ENCODE results near the gene SLAMF8. TPM values are rescaled to one million over a fixed set of nuclear protein-coding genes. Genes with fewer than 3 reads are reported as not detected.
A peak's percentile ranks its signal among the peaks of the same experiment; 100 is the strongest.

The SLAMF8 gene
- total RNA-seq, 1 donor from 2014 or later = not detected

GRCh38 chr1:159854116-159854692, 27.5 kb downstream of the SLAMF8 start:
- TF ChIP-seq, protein P1, sequence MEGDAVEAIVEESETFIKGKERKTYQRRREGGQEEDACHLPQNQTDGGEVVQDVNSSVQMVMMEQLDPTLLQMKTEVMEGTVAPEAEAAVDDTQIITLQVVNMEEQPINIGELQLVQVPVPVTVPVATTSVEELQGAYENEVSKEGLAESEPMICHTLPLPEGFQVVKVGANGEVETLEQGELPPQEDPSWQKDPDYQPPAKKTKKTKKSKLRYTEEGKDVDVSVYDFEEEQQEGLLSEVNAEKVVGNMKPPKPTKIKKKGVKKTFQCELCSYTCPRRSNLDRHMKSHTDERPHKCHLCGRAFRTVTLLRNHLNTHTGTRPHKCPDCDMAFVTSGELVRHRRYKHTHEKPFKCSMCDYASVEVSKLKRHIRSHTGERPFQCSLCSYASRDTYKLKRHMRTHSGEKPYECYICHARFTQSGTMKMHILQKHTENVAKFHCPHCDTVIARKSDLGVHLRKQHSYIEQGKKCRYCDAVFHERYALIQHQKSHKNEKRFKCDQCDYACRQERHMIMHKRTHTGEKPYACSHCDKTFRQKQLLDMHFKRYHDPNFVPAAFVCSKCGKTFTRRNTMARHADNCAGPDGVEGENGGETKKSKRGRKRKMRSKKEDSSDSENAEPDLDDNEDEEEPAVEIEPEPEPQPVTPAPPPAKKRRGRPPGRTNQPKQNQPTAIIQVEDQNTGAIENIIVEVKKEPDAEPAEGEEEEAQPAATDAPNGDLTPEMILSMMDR (IDR thresholded peaks at IDR 0.05; ENCODE audit: partially characterized antibody, unreplicated experiment) = no peak
- H3K27me3 Mint-ChIP-seq (ENCODE audit: unreplicated experiment) = peaks cover 4% of the 10 kb centered on the region
- H3K4me1 Mint-ChIP-seq (ENCODE audit: low read depth, unreplicated experiment) = no peaks in the 10 kb centered on the region
- no peaks in the 10 kb centered on the region for H3K36me3 Mint-ChIP-seq (ENCODE audit: unreplicated experiment)
- H3K4me3 Mint-ChIP-seq (ENCODE audit: unreplicated experiment) = peak overlapping the region; percentile 84
- H3K9me3 Mint-ChIP-seq (ENCODE audit: unreplicated experiment) = no peaks in the 10 kb centered on the region
- DNase-seq = peak; percentile 45
- no peak overlapping the region for H3K27ac Mint-ChIP-seq (ENCODE audit: unreplicated experiment)

DNA sequence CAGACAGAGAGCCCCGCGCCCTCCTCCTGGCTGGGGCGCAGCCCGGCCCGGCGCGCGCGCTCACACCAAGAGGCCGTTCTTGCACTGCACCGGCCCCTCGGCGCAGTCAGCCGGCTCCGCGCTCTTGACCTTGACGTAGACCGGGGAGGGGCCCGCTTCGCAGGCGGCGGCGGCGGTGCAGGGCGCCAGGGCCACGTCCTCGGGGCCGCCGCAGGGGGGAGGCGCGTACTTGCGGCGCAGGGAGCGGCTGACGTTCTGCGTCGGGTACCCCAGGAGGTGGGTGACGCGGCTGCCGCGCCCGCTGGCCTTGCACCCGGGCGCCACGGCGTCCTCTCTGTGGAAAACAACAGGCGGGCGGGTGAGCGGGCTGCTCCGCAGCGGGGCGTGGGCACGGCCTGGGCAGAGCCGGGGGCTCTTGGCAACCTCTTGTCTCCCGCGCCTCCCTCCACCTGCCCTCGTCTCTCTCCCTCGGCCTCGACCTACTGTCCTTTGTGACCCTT, 28.1 kb downstream of the SLAMF8 start:
- H3K27ac Mint-ChIP-seq (ENCODE audit: unreplicated experiment) = peak overlapping the region; percentile 3
- H3K9me3 Mint-ChIP-seq (ENCODE audit: unreplicated experiment) = no peaks in the 10 kb centered on the region
- TF ChIP-seq, protein P1 (IDR thresholded peaks at IDR 0.05; ENCODE audit: partially characterized antibody, unreplicated experiment) = no peak
- H3K4me1 Mint-ChIP-seq (ENCODE audit: low read depth, unreplicated experiment) = no peaks in the 10 kb centered on the region
- peaks cover 4% of the 10 kb centered on the region for H3K27me3 Mint-ChIP-seq (ENCODE audit: unreplicated experiment)
- peak overlapping the region; percentile 74 for H3K4me3 Mint-ChIP-seq (ENCODE audit: unreplicated experiment)
- peak; percentile 78 for DNase-seq
- H3K36me3 Mint-ChIP-seq (ENCODE audit: unreplicated experiment) = no peaks in the 10 kb centered on the region

- Mint-ChIP-seq H3K36me3 (ENCODE audit: unreplicated experiment) (no peaks in the 10 kb centered on the region), H3K27ac (ENCODE audit: unreplicated experiment) (no peak overlapping the region), H3K27me3 (ENCODE audit: unreplicated experiment) (peaks cover 4% of the 10 kb centered on the region), H3K9me3 (ENCODE audit: unreplicated experiment) (no peaks in the 10 kb centered on the region), H3K4me3 (ENCODE audit: unreplicated experiment) (no peak overlapping the region), H3K4me1 (ENCODE audit: low read depth, unreplicated experiment) (no peaks in the 10 kb centered on the region)
- TF ChIP-seq, protein P1 (IDR thresholded peaks at IDR 0.05; ENCODE audit: partially characterized antibody, unreplicated experiment) = no peak
- DNase-seq = no peak
These were observed 29.0 kb downstream of the SLAMF8 start for GRCh38 chr1:159855709-159856108.

- H3K27ac Mint-ChIP-seq (ENCODE audit: unreplicated experiment) = no peak overlapping the region
- no peaks in the 10 kb centered on the region for H3K36me3 Mint-ChIP-seq (ENCODE audit: unreplicated experiment)
- H3K4me3 Mint-ChIP-seq (ENCODE audit: unreplicated experiment) = no peak overlapping the region
- DNase-seq = no peak
- H3K9me3 Mint-ChIP-seq (ENCODE audit: unreplicated experiment) = no peaks in the 10 kb centered on the region
- peaks cover 5% of the 10 kb centered on the region for H3K27me3 Mint-ChIP-seq (ENCODE audit: unreplicated experiment)
- H3K4me1 Mint-ChIP-seq (ENCODE audit: low read depth, unreplicated experiment) = no peaks in the 10 kb centered on the region
- TF ChIP-seq, protein P1 (IDR thresholded peaks at IDR 0.05; ENCODE audit: partially characterized antibody, unreplicated experiment) = no peak
These were observed 29.9 kb downstream of the SLAMF8 start for GRCh38 chr1:159856576-159856975.

DNA sequence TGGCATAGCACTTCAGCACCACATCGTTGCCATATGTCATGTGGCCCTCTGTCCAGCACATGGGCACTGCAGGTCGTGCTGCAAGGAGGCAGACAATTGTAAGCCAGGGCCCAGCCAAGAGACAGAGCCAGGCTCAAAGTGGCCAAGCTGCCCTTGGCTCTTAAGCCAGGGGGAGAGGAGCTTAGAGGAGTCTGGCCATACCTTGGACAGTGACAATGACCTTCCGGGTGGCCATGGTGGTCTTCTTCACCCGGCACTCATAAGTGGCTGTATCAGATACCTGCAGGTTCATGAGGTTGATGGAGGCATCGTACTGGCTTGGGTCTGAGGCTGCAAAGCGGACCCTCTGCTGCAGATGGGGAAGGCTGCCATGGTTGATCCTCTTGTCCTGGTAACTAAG, 31.2 kb downstream of the SLAMF8 start:
- peaks cover 4% of the 10 kb centered on the region for H3K27me3 Mint-ChIP-seq (ENCODE audit: unreplicated experiment)
- H3K27ac Mint-ChIP-seq (ENCODE audit: unreplicated experiment) = no peak overlapping the region
- TF ChIP-seq, protein P1 (IDR thresholded peaks at IDR 0.05; ENCODE audit: partially characterized antibody, unreplicated experiment) = no peak
- H3K4me3 Mint-ChIP-seq (ENCODE audit: unreplicated experiment) = no peak overlapping the region
- no peak for DNase-seq
- H3K9me3 Mint-ChIP-seq (ENCODE audit: unreplicated experiment) = no peaks in the 10 kb centered on the region
- H3K4me1 Mint-ChIP-seq (ENCODE audit: low read depth, unreplicated experiment) = no peaks in the 10 kb centered on the region
- no peaks in the 10 kb centered on the region for H3K36me3 Mint-ChIP-seq (ENCODE audit: unreplicated experiment)
